HG03135 (cell line): ENCODE measurements around the gene UBAP2L.
A peak's percentile ranks its signal among the peaks of the same experiment; 100 is the strongest.

Experiments
- ATAC-seq: cut with Tn5 transposase; IDR thresholded peaks from one replicate; pipeline ENCODE4 v1.9.1; 2021; ENCODE audit warnings: mild to moderate bottlenecking, moderate library complexity; ENCODE audit not compliant: unreplicated experiment

UBAP2L gene, protein sequence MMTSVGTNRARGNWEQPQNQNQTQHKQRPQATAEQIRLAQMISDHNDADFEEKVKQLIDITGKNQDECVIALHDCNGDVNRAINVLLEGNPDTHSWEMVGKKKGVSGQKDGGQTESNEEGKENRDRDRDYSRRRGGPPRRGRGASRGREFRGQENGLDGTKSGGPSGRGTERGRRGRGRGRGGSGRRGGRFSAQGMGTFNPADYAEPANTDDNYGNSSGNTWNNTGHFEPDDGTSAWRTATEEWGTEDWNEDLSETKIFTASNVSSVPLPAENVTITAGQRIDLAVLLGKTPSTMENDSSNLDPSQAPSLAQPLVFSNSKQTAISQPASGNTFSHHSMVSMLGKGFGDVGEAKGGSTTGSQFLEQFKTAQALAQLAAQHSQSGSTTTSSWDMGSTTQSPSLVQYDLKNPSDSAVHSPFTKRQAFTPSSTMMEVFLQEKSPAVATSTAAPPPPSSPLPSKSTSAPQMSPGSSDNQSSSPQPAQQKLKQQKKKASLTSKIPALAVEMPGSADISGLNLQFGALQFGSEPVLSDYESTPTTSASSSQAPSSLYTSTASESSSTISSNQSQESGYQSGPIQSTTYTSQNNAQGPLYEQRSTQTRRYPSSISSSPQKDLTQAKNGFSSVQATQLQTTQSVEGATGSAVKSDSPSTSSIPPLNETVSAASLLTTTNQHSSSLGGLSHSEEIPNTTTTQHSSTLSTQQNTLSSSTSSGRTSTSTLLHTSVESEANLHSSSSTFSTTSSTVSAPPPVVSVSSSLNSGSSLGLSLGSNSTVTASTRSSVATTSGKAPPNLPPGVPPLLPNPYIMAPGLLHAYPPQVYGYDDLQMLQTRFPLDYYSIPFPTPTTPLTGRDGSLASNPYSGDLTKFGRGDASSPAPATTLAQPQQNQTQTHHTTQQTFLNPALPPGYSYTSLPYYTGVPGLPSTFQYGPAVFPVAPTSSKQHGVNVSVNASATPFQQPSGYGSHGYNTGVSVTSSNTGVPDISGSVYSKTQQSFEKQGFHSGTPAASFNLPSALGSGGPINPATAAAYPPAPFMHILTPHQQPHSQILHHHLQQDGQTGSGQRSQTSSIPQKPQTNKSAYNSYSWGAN

DNA sequence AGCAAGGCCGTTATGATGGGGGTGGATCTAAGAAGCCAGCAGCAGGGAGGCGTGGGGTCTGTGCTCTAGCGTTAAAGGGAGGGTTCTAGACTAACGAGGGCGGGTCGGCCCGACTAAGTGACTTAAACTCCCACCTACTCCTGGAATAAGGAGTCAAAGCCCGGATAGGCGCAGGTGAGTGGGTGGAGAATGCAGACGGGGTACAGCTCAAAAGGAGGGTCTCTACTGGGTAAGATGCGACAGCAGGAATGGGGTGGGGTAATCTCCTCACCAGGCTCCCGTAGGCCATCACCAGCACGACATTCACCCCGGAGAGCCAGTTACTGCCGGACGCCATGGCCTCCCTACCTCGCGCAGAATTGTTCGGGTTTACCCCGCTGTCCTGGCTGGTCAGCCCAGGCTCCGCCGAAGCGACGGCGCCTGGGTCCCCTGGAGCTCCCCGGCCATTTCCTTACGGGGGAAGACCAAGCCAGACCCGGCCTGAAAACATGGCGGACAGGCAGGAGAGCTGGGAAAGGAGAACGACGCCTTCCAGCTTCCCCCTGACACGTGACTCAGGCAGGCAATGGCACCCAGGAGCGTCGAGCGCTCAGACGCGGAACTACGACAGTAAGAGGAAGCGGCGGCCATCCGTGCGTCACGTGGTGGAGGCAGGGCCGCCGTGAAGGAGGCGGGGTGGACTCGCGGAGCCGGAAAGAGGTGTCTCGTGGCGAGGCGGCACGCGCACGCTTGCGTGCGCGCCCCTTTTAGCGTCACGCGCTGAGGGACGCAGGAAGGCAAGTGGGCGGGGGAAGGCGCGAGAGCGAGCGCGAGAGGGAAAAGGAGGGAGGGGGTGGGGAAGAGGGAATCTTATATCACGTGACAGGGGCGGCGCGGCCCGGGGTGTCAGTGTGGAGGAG lies at the start of gene UBAP2L:
Gene UBAP2L, plus strand, starts transcription at position 885 of the 899 bp plus-strand sequence. CDS start 4,169 bp downstream, outside the sequence.
- peak; percentile 90 for ATAC-seq

DNA sequence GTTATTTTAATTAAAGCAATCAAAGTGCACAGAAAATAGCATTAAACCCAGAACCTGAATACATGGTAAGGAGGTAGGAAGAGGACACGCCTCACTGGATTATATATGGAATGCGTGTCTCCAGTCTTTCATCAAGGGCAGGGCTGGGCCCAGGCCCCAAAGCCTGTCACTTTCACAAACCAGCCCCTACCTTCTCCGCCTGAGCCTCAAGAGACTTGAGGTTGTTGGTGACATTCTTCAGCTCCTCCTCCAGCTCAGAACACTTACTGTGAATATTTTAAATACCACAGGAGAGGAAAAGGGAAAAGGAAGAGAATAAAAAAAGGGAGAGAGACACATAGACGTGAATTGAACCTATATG lies 49.6 kb upstream of the UBAP2L start:
- ATAC-seq, result no peak

DNA sequence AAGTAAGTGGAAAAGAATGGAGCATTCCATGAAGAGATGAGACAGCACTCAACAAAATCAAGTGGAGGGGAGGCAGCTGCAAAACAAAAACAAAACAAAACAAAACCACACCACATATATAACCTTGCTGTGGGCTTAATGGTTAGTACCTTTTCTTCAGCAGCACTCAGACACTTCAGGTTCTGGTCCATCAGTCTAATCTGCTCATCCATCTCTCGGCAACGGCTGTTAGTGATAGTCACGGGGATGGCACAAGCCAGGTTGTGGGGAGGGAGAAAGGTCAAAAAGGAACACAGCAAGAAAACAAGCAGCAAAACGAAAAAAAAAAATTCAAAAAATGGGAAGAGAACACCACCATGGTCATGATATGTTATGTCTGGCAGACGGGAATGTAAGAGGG lies 48.9 kb upstream of the UBAP2L start:
- no peak for ATAC-seq

DNA sequence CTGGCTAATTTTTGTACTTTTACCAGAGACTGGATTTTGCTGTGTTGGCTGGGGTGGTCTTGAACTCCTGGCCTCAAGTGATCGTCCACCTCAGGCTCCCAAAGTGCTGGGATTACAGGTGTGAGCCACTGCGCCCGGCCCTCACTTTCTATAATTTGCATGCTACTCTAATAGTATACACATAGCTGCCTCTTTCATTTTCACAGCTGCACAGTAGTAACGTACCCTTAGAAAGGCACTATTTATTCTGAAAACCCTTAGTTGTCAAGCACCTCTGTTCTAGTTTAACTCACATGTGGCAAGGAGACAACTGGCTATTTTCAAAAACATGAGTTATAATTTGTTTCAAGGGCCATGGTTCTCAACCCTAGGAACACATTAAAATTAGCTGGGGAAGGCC lies 46.1 kb upstream of the UBAP2L start:
- ATAC-seq, result no peak

DNA sequence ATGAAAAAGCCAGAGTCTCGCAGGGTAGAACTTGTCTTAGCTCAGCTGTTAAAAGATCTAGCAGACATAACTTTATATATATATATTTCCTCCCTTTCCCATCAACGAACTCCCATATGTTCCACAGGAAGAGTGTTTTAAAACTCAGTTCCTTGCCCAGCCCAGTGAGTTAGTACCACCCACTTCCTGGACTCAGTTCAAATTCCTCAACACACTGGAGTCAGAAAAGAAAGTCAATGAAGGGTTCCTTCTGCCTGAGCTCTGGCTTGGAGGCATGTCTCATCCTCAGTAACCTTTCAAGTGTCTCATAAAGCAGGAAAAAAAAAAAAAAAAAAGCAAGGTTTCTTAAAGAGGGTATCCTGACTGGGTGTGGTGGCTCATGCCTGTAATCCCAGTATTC lies 44.4 kb upstream of the UBAP2L start:
- ATAC-seq, result no peak

DNA sequence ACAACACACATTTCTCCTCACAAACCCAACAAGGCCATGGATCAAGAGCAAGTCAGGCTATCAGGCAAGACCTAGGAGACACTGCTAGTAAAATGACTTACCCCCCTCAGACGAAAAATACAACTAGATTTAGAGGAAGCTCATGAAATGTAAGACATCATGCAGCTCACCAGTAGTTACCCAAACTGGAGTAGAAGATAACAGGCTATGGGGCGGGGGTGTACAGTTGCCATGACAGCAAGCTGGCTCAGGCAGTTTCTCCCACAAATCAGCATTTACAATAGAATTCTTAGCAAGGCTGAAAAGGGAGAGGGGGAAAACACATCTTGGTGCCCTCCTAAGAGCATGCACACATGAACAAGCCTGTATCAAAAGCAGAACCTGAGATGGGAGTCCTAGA lies 42.7 kb upstream of the UBAP2L start:
- no peak for ATAC-seq

DNA sequence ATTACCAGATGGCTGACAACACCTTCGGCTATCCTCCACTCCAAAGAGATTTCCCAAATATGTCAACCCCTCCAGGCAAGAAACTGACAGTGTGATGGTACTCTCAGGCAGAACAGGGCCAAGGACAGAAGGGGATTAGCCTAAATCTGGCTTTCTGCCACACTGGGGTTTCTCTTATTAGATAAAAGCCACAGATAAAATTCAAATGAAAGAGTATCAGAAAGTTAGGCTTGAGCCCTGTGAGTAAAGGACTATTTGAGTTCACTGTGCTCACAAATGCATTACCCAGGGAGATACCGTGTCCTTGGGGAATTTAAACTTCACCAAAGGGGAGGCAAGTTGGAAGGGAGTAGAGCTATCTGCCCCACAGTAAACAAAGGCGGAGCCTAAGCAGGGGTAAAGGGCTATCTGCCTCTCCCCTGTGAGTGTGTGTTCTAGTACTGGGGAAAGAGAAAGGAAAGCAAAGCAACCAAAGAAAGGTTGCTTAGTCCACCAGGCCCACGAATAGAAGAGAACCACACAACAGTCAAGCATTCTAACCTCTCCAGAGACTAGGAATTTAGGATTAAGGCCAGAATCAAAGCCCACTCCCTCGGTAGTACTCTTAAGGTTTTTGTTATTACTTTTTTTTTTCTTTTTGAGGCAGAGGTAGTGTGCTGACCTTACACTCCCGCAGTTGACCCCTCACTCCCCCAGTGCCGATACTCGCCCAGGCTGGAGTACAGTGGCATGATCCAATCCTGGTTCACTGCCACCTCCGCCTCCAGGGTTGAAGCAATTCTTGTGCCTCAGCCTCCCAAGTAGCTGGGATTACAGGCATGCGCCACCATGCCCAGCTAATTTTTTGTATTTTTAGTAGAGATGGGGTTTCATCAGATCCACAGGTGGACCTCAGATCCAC lies 41.6 kb upstream of the UBAP2L start:
- ATAC-seq, result no peak

DNA sequence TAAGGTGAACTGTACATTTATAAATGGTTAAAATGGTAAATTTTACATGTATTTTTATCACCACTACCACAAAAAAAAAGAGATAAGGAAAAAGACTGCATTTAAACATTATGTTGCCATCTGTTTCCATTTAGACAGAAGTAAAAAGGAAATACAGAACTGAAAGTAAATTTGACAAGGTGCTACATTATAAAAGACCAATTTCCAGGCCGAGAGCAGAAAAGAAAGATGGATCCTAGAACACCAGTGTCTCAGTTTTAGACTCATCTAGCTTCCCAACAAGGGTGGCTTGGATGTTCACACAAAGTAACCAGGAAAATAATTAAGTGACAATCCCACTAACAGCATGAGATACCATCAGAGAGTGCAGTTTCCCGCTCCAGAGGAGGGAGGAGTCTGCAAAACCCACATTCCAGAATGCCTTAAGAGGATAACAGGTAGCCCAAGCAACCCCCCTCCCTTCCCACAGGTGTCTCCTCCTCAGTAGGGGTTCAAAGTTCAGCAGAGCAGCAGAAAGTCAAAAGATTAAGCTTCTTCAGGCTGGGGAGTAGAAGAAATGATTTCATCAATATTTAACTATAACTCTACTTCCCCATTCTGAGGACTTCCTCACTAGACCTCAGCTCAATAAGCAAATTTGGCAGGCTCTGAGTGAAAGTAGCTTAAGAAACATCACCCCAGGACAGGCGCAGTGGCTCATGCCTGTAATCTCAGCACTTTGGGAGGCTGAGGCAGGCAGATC lies 40.6 kb upstream of the UBAP2L start:
- ATAC-seq, result no peak

DNA sequence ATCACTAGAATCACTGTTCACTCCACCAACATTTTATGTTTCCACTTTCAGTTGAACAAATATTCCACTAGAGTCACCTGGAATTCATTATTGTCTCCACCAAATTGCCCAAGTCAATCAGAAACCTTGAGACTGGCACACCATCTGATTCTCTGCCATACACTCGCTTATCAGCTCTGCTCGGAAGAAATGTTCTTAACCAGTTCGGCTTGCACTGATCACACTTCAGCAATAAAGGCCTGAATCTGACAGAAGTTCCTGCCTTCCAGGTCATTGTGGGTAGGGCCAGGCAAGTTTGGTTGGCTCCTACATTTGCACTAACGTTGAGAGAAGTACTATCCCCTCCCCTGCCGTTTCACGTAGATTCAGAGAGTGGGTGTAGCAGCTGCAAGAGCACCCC lies 38.8 kb upstream of the UBAP2L start:
- no peak for ATAC-seq

DNA sequence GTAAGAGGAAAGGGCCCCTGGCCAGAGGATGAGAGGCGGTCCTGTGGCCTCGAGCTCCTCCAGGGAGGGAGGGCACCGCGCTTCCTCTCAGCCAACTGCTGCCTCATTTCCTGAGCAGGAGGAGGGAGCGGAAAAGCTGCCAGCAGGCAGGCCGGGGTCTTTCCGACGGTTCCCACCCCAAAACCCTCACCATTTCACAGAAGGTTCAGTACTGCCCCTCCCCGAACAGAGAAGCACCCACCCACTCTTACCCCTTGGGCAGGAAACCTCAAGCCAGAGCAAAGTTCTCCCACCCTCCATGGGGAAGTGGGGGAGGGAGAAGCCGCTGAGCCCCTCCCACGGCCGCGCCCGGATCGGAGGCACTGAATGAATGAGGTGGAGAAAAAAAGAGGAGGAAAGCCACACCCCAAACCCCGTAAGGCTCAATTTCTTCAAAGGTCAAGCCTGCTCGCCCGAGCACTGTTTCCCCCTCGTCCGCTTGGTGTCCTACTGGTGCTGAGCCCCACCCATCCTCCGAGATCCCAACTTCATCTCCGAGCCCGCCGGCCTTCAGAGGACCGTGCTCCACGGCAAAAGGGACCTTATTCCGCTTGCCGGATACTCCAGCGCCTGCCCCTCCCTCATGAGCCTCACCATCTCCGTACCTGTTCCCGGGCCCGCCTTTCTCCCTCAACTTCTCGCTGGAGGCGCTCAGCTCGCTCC lies 38.3 kb upstream of the UBAP2L start:
- ATAC-seq, result peak; percentile 50

DNA sequence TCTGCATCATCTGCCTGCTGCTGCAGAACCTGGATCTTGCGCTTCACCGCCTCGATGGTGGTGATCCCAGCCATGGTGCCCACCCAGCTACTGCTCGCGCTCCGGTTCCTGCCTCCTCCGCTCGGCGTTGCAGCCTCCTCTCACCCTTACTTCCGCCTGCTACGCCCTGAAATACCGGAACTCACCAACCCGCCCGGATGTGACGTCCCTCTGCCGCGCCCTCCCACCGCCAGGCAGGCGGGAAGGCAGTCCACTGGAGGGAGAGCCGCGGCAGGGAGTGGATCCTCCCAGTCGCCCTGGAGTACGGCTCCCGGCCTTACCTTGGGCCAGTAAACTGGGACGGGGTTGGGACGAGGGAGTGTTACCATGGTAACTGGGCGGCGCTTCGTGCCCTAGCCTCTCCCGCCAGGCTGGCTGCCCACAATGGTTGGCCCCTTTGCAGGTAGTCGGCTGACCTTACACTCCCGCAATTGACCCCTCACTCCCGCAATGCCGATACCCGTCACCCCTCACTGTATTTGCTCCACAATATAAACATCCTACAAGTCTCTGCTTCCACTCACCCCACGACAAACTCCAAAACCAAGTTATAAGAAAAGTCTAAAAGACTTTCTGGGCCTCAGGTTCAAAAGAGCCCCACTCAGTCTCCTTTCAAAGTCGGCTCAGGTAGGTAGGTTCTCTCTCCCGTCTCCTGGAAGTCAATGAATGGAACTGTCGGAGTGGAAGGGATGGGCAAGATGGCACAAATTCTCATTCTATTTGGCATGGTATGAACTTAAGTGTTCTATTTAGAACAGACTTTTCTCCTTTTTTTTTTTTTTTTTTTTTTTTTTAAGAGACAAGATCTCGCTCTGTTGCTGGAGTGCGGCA lies 37.5 kb upstream of the UBAP2L start:
- ATAC-seq, result peak; percentile 76

DNA sequence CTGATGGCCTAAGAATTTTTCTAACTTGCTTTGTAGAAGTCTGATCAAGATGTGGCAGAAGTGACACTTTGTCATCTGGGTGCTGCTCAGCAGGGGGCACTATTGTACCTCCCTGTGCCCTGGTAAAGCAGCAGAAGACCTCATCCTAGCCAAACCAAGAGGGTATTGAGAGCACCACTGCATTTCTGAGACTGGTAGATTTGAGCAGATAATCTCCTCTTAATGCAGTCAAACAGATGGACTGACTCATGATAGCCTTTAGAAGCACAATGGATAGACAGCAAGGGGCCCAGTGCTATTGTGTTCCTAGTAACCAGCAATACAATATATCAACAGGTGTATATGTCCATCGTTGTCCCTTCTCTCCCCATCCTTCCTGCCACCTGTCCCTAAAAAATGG lies 34.6 kb upstream of the UBAP2L start:
- ATAC-seq, result no peak

DNA sequence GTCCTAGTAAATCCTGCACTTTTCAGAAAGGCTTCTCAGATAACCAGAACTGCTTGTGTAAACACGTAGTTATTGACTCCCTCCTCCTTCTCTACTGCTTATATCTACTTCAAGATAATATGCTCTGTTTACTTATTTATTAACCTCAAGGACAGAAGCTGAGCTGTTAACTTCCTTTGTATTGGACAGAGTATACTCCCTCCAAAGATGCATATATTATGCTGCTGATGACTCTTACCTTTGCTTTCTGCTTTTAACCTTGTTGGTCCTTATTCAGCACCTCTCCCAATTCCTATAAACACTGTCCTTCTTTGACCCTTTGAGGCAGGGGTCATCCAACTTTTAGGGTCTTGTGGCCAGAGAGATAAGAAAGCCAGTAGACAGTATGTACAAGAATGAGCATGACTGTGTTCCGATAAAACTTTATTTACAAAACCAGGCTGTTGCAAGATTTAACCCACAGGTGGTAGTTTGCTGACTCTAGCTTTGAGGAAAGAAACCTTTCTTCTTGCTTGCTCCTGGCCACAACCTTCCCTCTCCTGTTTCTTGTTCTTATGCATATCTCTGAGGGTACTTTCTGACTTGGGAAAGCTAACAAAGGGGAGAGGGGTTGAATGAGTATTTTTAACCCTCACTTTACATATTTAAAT lies 33.8 kb upstream of the UBAP2L start:
- ATAC-seq, result no peak

DNA sequence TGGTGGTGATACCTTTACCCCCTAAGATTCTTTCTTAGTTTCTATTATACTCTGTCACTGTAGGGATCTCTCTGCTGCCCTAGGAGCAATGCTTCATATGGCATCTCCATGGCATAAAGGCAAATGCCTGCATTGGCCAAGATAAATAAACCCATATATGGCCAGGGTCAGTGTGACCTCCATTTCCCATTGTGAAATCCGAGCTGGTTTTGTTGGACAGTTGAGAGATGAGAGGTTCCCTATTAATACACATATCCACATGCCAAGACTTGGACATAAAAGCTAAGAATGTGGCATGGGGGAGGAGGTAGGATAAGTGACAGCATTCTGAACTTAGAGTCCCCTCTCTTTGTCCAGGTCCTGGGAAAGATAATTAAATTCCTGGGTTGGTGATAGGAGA lies 30.2 kb upstream of the UBAP2L start:
- ATAC-seq, result no peak

DNA sequence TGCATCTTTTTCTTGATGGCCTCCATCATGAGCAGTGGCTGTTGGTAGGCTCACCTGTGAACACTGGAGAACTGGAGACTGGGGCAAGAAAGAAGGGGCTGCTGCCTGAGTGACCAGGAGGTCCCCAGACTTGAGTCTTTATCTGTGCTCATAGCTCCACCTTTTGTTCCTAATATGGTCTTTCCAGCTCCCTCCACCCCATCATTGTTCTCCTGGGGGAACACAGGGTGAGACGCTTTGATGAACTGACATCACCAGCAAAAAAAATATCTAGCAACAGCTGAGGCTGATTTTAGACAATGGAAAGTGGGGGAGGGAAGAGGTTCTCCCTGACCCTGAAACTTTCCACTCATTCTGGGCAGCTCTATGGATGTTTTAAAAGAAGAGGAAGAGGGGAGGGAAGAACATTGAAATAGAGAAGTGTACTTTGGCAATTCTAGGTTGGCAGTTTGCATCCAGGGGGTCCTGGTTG lies 28.7 kb upstream of the UBAP2L start, which contains the start of gene TPM3:
Gene TPM3, minus strand, starts transcription at position 111 of the 472 bp plus-strand sequence. Its CDS starts 82 bp downstream, at position 29.
- no peak for ATAC-seq

DNA sequence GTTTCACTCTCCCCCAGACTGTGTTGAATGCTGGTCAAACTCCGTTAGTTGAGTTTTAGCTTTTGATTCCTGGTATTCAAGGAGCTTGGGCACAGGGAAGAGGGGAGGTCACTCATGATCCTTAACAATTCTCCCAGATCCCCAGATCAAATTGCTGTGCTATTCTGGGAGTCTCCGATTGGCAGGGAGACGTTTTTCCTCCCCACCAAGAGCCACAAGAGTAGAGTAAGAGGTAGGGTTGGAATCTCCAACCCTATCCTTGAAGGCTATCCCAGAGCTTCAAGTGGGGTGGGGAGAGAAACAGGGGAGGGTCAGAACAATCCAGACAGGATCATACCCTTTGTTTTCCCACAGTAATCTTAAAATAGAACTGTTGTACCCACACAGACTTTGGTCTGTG lies 28.3 kb upstream of the UBAP2L start:
- ATAC-seq, result no peak

DNA sequence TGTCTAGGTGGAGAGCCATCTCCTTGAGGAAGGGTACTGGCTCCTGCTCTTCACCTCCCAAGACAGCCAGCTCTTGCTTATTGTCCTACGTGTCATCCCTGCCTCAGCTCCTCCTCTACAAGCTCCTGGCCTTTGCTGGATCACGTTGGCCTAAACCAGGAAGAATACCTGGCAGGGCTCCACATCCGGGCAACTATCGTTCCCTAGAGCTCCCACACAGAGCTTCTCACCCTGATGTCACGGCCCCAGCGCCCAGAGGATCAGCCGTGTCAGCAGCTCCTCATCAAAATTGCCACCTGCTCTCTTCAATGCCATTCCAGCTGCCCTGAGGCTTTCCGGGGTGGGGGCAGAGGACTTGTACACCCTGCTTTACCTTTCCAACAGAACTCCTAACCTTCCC lies 26.9 kb upstream of the UBAP2L start:
- no peak for ATAC-seq
